ENCODE results near the gene DHRS13.

DNA sequence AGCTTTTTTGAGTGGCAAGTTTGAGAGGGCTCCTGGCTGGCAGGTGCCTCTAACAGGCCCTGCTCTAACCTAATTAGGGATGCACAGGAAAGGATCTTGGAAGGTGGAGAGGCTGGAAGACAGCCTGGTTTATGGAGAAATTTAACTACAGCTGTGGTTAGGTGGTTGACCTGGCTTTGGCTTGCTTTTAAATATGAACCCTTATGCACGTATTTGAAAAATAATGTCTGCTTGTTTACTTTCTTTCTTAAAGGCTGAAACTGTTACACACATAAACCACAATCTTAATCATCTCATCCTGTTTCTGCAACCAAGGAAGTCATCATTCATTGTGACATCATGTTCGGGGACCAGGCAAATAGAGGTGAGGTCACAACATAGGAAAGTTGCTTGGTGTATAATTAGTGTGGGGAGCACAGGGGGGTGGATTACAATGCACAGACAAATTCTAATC, 23.1 kb upstream of the DHRS13 start:
- TF ChIP-seq POLR2AphosphoS5 (IDR thresholded peaks at IDR 0.05) = no peak
- no peak for TF ChIP-seq CTCF (IDR thresholded peaks at IDR 0.05)
- no peak for TF ChIP-seq POLR2A (IDR thresholded peaks at IDR 0.05)
